Fibroblast of gingiva (primary cell): ENCODE measurements around the gene ZMPSTE24.
"Not testable (repeated sequence)": the region's sequence is repeated elsewhere in the genome, so short reads cannot be mapped to it uniquely, and the experiment has no call there.

Experiments used
- DNase-seq: peaks from one replicate; pipeline ENCODE4 v3.0.0-alpha.2; 2011; ENCODE audit warnings: low read depth

Gene ZMPSTE24

GRCh38 chr1:40318970-40319621 lies 61.1 kb downstream of the ZMPSTE24 start:
- DNase-seq: no peak

- not testable (repeated sequence) for DNase-seq
These were observed 73.4 kb downstream of the ZMPSTE24 start for GRCh38 chr1:40331403-40331802.

- no peak for DNase-seq
These were observed 74.7 kb downstream of the ZMPSTE24 start for GRCh38 chr1:40332695-40333094.

GRCh38 chr1:40337443-40337842 lies 79.4 kb downstream of the ZMPSTE24 start:
- no peak for DNase-seq

- DNase-seq: peak; percentile 62
These were observed 80.8 kb downstream of the ZMPSTE24 start for GRCh38 chr1:40338745-40339419.

- no peak for DNase-seq
These were observed 81.6 kb downstream of the ZMPSTE24 start for GRCh38 chr1:40339420-40340323.

- DNase-seq: no peak
These were observed 83.7 kb downstream of the ZMPSTE24 start for GRCh38 chr1:40341491-40342380.

GRCh38 chr1:40342381-40342717 lies 84.3 kb downstream of the ZMPSTE24 start:
- not testable (repeated sequence) for DNase-seq
